Kasumi-1 (cell line): ENCODE results near the gene GAB4.

ENCODE experiments used
- DNase-seq, 2 experiments: peaks; one replicate each; lab custom pipeline; 2025; lab: John Stamatoyannopoulos, UW

GAB4 gene

GRCh38 chr22:16988257-16988656, 19.8 kb downstream of the GAB4 start:
- no peak for DNase-seq

- DNase-seq: peak in 1 of 2 experiments; percentile 37
These were observed 20.2 kb downstream of the GAB4 start for GRCh38 chr22:16987822-16988221.

- no peak for DNase-seq
These were observed 32.7 kb downstream of the GAB4 start for GRCh38 chr22:16975155-16975885.

GRCh38 chr22:16974298-16975084, 33.5 kb downstream of the GAB4 start:
- no peak for DNase-seq

- no peak for DNase-seq
These were observed 34.3 kb downstream of the GAB4 start for GRCh38 chr22:16973591-16974297.

- no peak for DNase-seq
These were observed 35.7 kb downstream of the GAB4 start for GRCh38 chr22:16972311-16972710.

- DNase-seq: peak in 1 of 2 experiments; percentile 2
These were observed 37.6 kb downstream of the GAB4 start for GRCh38 chr22:16970446-16970845.

- no peak for DNase-seq
These were observed 38.3 kb downstream of the GAB4 start for GRCh38 chr22:16969508-16970327.

GRCh38 chr22:16968218-16968595, 39.8 kb downstream of the GAB4 start:
- no peak for DNase-seq

- no peak for DNase-seq
These were observed 40.4 kb downstream of the GAB4 start for GRCh38 chr22:16967453-16968217.

GRCh38 chr22:16966251-16966650, 41.8 kb downstream of the GAB4 start:
- no peak for DNase-seq

GRCh38 chr22:16965560-16965959, 42.5 kb downstream of the GAB4 start:
- DNase-seq: no peak

- DNase-seq: no peak
These were observed 42.9 kb downstream of the GAB4 start for GRCh38 chr22:16965083-16965482.

GRCh38 chr22:16964366-16964765, 43.7 kb downstream of the GAB4 start:
- DNase-seq: no peak

- no peak for DNase-seq
These were observed 44.7 kb downstream of the GAB4 start for GRCh38 chr22:16963189-16963945.

GRCh38 chr22:16962501-16962900, 45.5 kb downstream of the GAB4 start:
- no peak for DNase-seq

- DNase-seq: no peak
These were observed 46.4 kb downstream of the GAB4 start for GRCh38 chr22:16961477-16962186.

GRCh38 chr22:16960884-16961249, 47.2 kb downstream of the GAB4 start:
- DNase-seq: no peak

- DNase-seq: no peak
These were observed 47.7 kb downstream of the GAB4 start for GRCh38 chr22:16960220-16960883.
